T-helper 2 cell treated with Interferon-gamma antibody and Interleukin-4, amounts not matched to agents 100 ng/mL and 5 ng/mL, for 36 hours (primary cell): Measurements from ENCODE around the gene DMRTA1. TPM values are rescaled to one million over a fixed set of nuclear protein-coding genes. Genes with fewer than 3 reads are reported as not detected.
"Not testable (repeated sequence)": the region's sequence is repeated elsewhere in the genome, so short reads cannot be mapped to it uniquely, and the experiment has no call there.

ENCODE experiments used
- intact Hi-C: fragments of 100-400 bp; cut with micrococcal nuclease; formaldehyde crosslinking; loops from one replicate; pipeline ENCODE4 v1.15.1; 2023
- total RNA-seq: library from RNA; stranded (reverse); gene quantifications from 2 replicates; pipeline ENCODE4 v1.2.3, GENCODE V29; 2022

DMRTA1 gene
- total RNA-seq, 1 donor from 2014 or later = not detected

- intact Hi-C loops = no loop called here
These were observed 10.8 kb downstream of the DMRTA1 start for GRCh38 chr9:22457448-22457847.

- intact Hi-C loops = loop anchor here (10.0 kb wide), 1 partner anchor 58 kb away; no protein-coding TSS in a partner anchor
These were observed 16.6 kb downstream of the DMRTA1 start for GRCh38 chr9:22463205-22463604.

GRCh38 chr9:22469928-22470544, 23.4 kb downstream of the DMRTA1 start:
- intact Hi-C loops = loop anchor here (10.0 kb wide), 1 partner anchor 65 kb away; no protein-coding TSS in a partner anchor

- intact Hi-C loops = no loop called here
These were observed 34.9 kb downstream of the DMRTA1 start for GRCh38 chr9:22481566-22481965.

GRCh38 chr9:22483528-22484070, 37.0 kb downstream of the DMRTA1 start:
- intact Hi-C loops = no loop called here

GRCh38 chr9:22496197-22496596, 49.6 kb downstream of the DMRTA1 start:
- intact Hi-C loops = not testable (repeated sequence)
